ENCODE results near the gene TRPM5. TPM values are rescaled to one million over a fixed set of nuclear protein-coding genes. Genes with fewer than 3 reads are reported as not detected.

Gene TRPM5
- total RNA-seq, 1 experiment from 2014 or later = not detected

DNA sequence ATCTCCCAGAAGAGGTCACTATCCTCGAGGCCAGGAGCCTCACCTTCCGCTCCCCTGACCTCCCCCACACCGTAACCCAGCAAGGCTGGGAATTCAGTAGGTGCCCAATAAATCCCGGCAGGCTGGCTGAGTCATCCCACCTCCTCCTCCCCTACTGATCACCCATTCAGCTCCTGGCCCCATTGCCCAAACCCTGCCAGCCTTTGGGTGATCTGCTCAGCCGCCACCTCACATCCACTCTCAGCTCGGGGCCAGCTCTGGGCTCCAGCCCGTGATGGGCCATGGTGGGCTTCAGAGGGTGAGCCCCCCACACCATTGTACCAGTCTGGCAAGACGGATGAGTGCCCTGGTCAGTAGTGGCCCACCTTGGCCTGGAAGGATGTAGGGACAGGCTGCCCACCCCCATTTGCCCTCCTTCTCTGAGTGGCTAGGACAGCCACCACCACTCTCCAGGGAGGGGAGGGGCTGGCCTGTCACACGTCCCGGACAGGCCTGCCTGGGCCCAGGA, 8.2 kb downstream of the TRPM5 start:
- no peak for DNase-seq (ENCODE audit: low spot score)

DNA sequence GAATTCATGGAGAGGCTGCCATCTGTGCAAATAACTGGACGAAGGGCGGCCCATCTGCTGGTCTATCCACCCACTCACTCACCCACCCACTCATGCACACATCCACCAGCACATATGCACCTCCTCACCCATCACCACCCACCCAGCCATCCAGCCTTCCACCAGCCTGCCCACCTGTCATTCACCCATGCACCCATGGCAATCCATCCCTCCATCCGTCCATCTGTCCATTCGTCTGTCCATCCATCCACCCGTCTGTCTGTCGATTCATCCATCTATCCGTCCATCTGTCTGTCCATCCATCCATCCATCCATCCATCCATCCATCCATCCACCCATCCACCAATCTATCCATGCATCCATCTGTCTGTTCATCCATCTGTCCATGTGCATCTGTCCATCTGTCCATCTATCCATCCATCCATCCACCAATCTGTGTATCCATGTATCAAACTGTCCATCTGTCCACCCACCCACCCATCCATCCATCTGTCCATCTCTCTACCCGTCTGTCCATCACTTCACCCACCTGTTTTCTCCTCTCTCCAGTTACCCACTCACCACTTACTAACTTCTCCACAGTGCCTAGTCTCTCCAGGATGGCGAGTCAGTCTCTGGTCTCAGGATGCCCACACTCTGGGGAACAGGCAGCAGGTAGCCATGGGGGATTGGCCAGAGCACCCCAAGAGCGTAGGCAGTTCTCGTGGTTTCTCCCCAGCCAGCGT, 8.9 kb downstream of the TRPM5 start:
- DNase-seq (ENCODE audit: low spot score) = no peak

DNA sequence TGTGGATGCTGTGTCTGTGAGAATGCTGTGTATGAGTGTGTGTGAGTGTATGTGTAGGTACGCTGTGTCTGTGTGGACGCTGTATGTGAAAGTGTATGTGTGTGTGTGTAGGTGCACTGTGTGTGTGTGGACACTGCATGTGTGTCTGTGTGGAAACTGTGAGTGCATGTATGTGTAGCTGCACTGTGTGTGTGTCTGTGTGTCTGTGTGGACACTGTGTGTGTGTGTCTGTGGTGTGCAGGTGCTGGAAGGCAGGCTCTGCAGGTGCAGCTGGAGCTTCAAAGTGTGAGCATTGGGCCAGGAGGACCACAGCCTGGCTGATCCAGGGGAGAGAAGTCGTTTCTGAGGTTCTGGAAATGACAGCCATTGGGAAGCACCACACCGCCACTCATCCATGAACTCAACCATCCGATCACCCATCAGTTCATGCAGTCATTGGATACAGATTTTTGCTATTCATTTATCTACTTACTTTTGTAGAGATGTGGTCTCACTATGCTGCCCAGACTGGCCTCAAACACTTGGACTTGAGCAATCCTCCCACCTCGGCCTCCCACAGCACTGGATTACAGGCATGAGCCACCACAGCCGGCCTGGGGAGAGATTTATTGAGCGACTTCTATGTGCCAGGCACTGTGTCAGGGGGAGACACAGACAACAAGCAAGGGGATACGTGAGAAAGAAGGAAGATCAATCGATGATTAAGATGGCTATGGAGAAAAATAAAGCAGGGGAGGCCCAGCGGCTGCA, 9.6 kb downstream of the TRPM5 start:
- DNase-seq (ENCODE audit: low spot score) = no peak

DNA sequence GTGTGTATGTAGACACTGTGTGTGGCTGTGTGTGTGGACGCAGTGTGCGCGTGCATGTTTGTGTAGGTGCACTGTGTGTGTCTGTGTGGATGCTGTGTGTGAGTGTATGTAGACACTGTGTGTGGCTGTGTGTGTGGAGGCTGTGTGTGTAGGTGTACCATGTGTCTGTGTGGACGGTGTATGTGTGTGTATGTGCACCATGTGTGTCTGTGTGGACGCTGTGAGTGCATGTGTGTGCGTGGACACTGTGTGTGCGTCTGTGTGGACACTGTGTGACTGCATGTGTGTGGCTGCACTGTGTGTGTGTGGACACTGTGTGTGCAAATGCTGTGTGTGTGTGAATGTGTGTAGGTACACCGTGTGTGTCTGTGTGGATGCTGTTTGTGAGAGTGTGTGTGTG, 10.3 kb downstream of the TRPM5 start:
- no peak for DNase-seq (ENCODE audit: low spot score)

DNA sequence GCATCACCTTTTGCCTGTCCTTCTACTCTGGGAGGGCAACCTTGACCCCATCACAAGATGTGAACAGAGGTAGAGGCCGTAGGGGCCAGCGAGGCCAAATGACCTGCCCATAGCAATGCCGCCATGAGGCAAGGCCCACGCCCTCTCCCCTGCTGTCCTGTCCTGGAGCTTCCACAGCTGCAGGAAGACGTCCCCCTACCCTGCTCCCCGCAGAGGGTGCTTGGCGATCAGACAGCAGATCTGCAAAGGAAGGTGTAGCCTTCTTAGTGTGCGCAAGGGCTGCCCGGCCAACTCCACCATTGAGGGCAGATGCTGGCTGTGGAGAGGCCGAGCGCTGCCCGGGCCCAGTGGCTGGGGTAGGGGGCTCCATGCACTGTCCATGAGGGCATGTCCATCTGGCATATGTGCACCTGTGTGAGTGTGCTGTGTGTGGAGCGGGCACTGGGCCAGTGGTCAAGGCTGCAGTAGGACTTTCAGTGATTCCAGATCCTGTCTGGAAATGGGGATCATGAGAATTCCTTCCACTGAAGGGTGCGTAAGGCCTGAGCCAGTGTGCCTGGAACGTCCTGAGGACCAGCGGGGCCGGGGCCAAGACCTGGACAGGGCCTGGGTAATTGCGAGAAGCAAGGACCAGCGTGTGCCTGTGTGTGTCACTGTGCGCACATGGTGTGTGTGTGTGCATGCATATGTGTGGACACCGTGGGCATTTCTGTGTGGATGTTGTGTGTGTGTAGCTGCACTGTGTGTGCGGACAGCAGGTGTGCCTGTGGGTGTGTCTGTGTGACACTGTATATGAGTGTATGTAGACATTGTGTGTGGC, 11.0 kb downstream of the TRPM5 start:
- DNase-seq (ENCODE audit: low spot score) = no peak

DNA sequence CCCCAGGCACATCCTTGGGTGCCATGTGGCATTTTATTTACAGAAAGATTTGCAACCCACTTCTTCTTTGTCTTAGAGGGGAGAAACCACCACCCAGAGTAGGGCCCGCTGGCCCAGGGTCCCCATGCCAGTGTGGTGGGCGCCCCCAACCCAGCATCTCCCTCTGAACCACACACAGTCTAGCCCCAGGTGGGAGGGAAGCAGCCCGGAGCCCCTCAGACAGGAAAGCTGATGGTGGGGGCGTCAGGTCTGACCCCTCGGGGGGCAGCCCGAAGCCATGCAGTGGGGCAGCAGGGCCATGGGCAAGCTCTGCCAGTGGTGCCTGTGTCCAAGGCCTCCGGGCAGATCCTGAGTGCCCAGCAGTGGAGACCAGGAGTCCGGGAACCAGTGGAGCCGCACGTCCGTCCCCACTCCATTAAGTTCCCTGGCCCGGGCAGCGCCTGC, 11.7 kb downstream of the TRPM5 start:
- DNase-seq (ENCODE audit: low spot score) = no peak

DNA sequence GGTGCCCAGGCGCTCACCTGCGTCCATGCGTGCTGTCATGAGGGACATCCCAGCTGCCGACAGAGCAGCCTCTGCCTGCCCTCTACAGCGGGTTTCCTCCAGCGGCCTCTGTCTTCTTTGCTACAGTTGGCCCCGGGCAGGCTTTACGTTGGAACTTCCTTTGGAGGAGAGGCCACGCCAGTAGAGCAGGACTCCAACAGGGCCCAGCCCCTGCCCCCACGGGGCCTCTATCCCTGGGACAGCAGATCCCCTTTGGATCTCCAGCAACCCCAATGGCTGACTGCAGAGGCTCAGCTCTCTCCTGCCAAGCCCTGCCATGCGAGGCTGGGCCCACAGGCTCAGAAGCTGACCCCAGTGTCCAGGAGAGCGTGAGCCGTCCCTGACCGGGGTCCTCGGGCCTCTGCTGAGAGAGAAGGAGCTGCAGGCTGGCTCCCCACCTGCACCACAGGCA, 12.1 kb downstream of the TRPM5 start:
- DNase-seq (ENCODE audit: low spot score) = no peak

DNA sequence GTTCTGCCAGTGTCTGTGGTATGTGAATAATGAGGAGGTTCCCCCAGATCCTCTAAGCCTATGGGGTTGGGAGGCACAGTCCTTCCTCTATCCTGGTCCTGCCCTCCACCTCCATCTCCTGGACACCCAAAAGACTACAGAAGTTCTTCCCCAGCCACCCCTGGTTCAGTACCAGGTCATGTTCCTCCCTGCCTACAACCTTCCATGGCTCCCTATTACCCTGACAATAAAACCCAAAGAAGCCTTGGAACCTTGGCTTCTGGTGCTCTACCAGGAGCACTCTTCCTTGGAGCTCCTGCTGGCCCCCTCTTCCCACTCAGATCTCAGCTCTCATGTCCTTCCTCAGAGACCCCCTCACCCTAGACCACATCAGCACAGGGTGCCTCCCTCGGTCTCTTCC, 12.9 kb downstream of the TRPM5 start:
- no peak for DNase-seq (ENCODE audit: low spot score)

DNA sequence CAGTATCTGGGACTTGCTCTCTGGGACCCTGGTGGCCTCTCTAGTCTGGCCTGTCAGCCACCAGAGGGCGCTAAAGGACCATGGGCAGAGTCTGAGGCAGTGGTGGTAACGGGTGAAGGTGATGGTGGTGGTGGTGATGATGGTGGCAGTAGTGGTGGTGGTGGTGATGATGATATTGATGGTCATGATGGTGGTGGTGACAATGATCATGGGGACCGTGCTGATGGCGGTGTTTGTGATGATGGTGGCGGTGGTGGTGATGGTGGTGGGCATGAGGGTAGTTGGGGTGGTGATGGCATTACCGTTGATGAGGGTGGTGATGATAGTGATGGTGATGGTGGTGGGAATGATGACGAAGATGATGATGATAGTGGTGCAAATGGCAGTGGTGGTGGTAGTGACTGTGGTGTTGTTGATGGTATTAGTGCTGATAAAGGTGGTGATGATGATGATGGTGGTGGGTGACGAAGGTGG, 16.0 kb downstream of the TRPM5 start:
- peak; percentile 55 for DNase-seq (ENCODE audit: low spot score)

DNA sequence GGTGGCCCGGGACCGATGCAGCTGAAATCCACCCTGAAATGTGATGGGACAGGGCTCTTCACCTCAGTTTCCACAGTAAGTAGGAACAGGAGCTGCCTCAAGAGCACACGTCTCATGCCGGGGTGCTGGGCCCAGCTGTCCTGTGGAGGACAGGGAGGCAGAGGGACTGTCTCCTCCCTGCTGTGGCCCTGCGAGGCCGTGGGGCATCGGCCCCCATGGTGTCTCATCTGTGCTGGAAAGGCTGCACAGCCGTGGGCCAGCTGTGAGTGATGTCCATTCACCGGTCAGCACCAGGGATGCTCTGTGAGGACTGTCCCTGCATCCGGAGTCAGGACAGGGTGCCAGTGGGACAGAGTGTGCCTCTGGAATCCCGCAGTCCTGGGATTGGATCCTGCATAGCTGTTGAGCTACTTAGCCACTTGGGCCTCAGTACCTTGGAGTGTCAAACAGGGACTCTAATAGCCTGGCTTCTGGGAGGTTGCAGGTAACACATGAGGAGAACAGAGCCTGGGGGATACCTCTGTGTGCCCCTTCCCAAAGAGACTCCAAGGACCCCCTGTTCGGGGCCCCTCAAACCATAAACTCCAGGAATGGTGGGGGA, 16.5 kb downstream of the TRPM5 start:
- no peak for DNase-seq (ENCODE audit: low spot score)

DNA sequence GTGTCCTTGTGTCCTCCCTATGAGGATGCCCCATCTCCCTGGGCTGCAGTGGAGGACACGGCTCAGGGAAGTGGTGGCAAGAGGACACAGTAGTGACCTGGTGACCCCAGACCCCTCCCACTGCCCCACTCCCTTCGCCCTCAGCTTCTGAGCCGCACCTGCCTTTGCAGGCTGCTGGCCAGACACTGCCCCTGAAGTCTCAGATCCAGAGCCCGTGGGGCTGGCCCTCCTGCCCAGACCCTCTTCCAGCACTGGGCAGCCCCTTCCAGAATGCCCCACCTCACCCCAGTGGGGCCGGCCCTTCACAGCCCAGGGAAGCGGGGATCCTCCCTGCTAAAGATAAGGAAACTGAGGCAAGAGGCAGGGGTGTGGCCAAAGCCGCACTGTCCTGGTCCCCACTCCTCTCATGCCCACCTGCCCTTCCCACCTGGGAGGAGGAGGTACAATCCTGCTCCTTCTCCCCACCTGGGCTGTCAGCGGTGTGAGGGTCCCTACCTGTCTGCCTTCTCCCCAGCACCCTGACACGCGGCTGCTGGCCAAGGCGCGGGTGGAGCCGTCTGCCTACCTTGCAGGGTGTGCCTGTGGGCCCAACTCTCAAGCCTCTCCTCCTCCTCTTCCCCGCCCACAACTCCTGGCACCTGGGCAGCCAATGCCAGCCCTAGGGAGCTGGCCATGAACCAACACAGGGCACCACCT, 17.3 kb downstream of the TRPM5 start:
- DNase-seq (ENCODE audit: low spot score) = no peak

DNA sequence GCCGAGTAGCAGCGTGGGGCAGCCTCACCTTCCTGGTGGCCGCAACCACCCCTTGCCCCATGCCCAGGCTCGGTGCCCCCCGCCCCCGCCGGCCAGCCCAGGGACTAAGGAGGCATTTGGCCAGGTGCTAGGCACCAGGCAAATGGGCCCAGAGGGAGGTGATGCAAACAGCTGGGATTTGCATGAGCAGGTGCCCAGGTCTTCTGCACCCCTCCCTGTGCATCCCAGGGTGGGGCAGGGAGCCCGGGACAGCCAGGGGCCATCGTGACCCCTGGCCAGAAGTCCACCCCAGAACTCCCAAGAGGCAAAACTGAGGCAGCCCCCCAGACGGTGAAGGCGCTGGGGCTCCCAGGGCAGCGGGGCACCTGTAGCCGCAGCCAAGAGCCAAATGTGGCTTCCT, 18.1 kb downstream of the TRPM5 start:
- DNase-seq (ENCODE audit: low spot score) = no peak

DNA sequence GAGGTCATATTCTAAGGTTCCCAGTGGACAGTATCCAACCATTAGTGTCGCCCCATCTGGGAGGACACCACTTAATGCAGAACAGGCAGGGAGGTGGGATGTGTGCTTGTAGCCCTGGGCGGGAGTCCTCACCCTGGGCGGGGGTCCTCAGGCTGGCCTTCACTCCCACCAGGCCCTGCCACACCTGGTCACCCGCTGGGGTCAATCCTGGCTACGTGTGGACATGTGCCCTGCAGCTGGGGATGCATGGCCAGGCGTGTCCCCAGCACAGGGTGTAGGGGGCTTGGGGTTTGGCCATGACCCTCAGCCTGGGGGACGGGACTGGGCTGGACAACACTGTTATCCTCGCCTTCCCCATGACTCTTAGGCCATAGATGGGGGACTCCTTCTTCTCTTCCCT, 18.8 kb downstream of the TRPM5 start:
- DNase-seq (ENCODE audit: low spot score) = no peak

DNA sequence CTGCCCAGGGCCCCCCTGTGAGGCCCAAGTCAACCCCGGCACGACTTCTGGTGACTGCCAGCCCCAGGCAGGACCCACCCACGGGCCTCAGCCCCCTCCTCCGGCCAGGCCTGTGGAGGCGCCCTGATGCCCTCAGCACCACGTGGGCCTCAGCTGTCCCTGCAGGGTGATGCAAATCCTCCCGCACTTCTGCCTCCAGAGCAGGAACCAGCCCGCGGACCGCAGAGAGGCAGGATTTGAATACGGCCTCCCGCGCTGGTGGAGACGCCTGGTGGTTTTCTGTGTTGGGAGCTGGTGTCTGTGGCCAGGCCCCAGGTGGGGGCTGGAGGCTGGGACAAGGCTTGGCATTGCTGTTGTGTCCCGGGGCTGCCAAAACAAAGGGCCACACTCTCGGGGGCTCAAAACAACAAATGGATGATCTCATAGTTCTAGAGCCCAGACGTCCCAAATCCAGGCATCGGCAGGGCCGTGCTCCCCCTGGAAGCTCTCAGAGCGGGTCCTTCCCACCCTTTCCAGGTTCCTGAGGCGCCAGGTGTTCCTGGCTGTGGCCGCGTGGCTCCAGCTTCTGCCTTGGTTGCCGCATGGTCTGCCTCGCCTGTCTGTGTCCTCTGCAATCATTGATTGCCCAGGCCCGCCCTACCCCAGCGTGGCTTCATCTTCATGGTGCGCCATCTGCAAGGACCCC, 19.4 kb downstream of the TRPM5 start:
- no peak for DNase-seq (ENCODE audit: low spot score)

DNA sequence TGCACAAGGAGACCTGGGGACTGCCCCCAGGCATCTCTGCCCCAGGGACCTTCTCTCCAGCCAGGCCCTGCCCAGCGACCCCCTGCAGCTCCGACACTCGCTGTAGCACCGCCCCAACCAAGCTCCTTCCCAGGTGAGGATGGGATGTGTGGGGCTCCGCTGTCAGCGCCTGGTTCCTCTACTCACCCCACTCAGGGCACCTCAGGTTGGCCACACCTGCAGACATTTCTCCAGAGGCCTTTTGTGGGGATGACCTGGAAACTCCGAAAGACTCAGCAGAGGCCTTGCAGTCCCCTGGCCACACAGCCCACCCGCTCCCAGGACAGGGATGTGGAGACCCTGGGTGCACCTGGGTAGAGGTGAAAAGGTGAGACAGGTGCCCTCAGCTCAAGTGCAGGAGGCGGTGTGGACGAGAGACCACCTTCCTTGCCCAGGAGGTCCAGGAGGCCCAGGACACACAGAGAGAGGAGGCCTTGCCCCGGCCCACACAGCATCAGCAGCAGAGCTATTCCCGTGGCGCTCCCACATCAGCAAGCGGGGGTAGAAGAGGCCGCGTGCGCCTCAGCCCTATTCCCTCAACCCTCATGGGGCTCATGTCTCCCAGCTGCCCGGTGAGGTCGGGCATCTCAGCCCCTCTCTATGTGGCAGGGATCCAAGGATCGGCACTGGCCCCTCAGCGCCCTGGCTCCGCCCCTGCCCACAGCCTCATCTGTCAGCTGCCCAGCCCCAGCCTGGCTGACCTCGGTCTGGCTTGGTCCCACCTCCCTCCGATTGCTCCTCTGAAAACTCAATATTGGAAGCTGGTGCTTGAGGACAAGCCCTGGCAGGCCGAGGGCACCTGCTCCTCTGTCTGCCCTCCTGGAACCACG, 20.9 kb downstream of the TRPM5 start:
- DNase-seq (ENCODE audit: low spot score) = no peak

DNA sequence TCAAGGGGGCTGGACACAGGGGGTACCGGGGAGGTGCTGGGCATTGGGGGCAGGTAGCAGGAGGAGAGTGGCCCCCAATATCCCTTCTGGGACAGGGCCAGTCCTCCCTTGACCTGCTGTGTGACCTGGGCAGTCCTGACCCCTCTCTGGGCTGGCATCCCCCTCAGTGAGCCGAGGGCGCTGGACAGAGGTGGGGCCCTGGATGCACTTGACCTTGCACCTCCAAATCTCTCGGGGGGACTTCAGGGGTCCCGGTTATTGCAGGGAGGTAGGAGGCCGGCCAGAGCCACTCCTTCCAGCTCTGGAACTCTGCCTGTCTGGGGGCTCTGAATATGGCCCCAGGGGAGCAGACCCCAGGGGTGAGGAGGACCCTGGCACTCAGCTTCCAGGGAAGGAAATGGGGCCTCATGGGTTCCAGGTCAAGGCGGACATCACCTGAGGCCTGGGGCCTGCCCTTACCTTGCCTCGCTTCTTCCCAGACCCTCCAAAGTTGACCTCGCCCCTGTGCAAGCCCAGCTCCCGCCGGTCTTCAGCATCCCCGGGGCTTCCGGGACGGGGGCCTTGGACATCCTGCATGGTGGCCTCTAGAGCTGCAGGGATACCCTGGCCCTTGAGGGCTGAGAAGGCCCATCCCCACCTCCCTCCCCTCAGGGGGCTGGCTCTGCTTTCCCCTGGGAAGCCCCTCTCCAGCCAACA, 21.7 kb downstream of the TRPM5 start:
- DNase-seq (ENCODE audit: low spot score) = no peak

DNA sequence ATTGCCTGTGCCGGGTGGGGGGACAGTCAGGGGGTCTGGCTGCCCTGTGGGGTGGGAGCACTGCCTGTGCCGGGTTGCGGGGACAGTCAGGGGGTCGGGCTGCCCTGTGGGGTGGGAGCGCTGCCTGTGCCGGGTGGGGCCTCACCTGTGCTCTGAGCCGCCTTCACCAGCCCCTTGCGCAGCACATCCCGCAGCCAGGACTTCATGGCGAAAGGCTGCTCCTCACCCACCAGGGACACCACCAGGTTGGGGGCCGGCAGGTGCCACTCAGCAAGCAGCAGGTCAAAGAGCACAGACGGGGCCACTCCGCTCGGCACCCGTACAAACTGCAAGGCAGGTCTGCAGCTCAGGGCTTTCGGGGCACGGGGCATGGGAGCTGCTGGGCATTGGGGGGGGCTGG, 22.3 kb downstream of the TRPM5 start:
- DNase-seq (ENCODE audit: low spot score) = no peak

DNA sequence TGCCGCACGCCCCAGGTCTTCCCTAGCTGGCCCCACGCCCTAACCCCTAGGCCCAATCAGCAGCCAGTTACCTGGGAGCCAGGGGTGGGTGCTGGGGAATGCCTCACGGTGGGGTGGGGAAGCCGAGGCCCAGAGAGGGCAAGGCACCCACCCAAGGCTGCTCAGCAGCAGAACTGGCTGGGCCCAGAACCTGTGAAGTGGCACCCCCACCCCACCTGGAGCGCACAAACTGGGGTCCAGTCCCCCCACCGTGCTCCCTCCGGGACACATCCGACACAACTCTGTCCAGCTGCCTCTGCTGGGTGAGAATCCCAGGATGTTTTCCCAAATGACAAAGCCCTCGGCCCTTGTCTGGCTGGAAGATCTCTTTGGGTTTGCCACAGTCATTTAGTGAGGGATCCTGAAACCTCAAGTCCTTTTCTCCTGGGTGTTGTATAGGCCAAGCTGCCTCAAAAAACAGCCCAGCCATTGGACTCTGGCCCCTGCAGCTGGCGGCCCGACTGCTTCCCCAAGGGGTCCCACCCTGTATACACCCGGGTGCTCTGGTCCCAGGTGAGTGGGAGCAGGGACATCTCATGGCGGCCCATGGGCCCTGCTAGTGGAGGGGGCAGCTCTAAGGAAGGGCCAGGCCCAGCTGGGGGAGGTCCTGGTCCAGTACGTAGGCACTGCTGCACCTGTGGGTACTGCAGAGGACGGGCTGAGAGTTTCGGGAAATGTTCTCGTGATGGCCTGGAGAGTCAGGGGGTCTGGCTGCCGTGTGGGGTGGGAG, 22.9 kb downstream of the TRPM5 start:
- DNase-seq (ENCODE audit: low spot score) = no peak

Measured in H4 (cell line).